GM21381 (cell line): ENCODE data around the gene DYRK2.
"Not testable (repeated sequence)": the region's sequence is repeated elsewhere in the genome, so short reads cannot be mapped to it uniquely, and the experiment has no call there.

Experiments
- ATAC-seq: cut with Tn5 transposase; IDR thresholded peaks from one replicate; pipeline ENCODE4 v1.9.1; 2021; ENCODE audit warnings: mild to moderate bottlenecking, moderate library complexity; ENCODE audit not compliant: unreplicated experiment

Gene DYRK2

DNA sequence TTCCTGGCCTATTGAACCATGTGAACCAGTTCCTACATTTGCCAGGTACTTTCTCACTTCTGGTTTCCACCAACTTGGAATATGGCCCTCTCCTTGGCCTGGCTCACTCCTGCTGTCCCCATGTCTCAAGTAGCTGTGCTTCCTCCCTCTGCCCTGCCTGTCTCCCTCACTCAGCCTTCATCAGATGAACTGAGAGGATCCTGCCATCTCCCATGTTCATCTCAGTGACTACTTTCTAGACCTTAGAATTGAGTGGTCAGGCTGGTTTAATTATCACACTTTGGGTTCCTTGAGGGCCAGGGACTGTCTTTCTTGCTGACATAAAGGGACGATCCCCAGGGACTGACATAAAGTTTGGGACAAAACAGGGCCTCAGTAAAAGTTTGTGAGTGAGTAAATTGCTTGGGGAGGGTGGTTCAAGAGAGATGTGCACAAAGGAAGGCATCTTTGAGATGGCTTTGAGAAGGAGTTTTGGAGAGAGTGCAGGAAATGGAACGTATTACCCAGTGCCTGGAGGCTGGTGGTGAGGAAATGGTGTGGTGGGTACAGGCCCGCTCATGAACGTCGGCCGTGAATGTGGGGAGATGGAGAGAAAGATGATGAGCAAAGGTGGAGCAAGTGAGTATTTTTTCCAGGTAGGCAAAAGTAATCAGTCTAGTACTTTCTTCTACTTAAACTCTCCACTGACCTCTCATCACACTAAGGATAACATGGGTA lies 20.8 kb downstream of the DYRK2 start:
- no peak for ATAC-seq

DNA sequence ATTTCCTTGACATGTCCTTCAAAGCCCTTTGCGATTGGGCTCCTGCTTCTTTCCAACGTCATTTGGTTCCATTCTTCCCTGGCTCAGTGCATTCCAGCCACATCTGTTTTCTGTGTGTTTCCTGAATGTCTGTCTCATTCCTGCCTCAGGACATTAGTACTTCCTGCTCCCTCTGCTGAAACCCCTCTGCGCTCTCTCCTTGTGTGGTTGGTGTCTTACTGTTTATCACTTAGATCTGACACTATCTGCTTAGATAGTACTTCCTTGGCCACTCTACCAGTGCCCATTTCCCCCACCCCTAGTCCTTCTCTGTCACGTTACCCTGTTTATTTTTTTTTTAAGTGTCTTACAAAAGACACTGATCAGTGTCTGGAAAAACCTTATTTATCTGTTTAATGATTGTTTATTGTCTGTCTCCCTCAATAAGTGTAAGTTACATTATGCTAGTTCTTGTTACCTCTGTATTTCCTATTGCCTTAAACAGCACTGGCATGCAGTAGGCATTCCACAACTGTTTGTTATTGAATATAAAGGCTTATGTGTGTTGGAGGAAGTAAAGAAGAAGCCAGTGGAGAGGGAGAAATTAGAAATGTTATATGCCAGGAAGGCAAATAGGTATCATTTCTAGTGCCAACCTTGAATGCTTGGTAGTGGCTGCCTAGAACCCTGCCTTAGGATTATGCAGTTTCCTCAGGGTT lies 21.5 kb downstream of the DYRK2 start:
- ATAC-seq = no peak

GRCh38 chr12:67671419-67671818 lies 22.9 kb downstream of the DYRK2 start:
- no peak for ATAC-seq

DNA sequence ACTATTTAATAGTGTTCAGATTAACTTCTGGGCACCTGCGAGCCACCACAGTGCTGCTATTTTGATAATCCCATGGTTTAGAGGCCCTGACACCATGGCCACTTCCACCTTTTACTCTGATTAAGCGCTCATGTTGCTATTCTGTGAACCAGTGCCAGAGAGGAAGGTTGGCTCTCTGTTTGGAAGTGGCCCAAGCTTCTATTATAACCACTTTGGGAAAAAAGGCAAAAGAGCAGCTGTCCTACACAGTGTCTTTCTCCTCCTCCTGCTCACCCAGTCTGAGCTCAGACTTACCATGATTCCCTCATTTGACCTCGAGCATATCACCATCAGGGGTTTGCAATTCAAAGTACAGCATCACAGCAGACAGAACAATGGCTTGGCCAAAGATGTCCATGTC lies 23.3 kb downstream of the DYRK2 start:
- ATAC-seq = no peak

DNA sequence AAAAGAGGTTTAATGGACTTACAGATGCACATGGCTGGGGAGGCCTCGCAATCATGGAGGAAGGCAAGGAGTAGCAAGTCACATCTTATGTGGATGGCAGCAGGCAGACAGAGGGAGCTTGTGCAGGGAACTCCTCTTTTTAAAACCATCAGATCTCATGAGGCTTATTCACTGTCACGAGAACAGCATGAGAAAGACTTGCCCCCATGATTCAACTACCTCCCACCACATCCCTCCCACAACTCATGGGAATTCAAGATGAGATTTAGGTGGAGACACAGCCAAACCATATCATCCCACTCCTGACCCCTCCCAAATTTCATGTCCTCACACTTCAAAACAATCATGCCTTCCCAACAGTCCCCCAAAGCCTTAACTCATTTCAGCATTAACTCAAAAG lies 24.0 kb downstream of the DYRK2 start:
- not testable (repeated sequence) for ATAC-seq

- ATAC-seq = not testable (repeated sequence)
Measured at GRCh38 chr12:67673509-67673908, 25.0 kb downstream of the DYRK2 start.

DNA sequence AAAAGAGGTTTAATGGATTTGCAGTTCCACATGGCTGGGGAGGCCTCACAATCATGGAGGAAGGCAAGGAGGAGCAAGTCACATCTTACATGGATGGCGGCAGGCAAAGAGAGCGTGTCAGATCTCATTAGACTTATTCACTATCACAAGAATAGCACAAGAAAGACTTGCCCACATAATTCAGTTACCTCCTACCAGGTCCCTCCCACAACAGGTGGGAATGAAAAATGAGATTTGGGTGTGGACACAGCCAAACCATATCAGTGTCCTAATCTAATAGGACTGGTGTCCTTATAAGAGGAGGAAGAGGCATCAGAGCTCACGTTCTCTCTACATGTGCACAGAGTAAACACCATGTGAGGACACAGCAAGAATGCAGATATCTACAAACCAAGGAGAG lies 25.9 kb downstream of the DYRK2 start:
- no peak for ATAC-seq

- ATAC-seq = no peak
Measured at GRCh38 chr12:67676624-67677023, 28.1 kb downstream of the DYRK2 start.

- ATAC-seq = no peak
Measured at GRCh38 chr12:67677166-67677565, 28.6 kb downstream of the DYRK2 start.

DNA sequence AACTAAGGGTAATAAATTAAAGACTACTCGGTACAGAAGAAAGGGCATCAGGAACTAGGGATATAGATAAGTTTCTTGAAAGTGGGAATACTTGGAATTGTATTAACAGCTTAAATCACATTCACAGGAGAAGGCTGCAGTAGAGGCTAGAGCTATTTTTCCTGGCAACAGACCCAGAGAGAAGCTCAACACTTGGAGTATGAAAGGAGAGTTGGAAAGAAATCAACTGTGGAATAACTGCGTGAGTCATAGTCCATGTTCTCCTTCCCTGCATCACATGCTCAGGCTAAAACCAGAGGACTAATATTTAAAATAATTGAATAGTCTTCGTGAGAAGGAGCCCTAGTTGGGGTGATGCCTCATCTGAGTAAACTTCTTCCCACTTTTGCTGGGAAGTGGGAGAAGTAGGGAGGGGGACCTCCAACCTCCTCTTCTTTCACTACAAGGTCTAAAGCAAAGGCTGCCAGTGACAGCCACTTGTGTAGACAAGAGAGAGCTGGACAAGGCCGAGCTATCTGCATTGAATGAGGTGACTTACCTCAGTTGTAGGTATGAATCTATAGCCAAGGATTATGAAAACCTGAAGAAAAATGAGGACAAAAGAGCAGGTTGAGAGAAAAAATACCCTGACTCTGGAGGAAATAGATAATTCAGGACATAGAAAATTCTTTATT lies 32.7 kb downstream of the DYRK2 start:
- no peak for ATAC-seq

GRCh38 chr12:67681941-67682620 lies 33.5 kb downstream of the DYRK2 start:
- no peak for ATAC-seq

GRCh38 chr12:67689385-67689784 lies 40.8 kb downstream of the DYRK2 start:
- ATAC-seq = no peak

- no peak for ATAC-seq
Measured at GRCh38 chr12:67690656-67691055, 42.1 kb downstream of the DYRK2 start.

GRCh38 chr12:67691220-67691619 lies 42.7 kb downstream of the DYRK2 start:
- no peak for ATAC-seq

DNA sequence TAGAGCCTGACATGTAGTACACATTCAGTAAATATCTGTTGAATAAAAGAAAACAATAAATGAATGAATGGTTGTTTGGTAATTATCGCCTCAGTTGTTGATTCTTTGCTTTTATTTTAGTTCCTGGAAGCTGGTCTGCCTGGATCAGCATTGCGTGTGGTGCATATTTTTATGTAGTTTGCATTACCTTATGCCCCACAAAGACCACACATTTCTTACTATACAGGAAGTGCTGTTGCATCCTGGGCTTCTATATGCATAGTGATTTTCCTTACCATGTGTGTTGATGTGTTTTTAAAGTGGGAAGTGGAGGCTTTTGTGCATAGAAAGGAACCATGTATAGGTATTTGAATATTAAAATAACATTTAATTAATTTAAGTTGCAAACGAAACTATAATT lies 43.6 kb downstream of the DYRK2 start:
- ATAC-seq = no peak

- ATAC-seq = peak; percentile 77
Measured at GRCh38 chr12:67692966-67693365, 44.4 kb downstream of the DYRK2 start.

DNA sequence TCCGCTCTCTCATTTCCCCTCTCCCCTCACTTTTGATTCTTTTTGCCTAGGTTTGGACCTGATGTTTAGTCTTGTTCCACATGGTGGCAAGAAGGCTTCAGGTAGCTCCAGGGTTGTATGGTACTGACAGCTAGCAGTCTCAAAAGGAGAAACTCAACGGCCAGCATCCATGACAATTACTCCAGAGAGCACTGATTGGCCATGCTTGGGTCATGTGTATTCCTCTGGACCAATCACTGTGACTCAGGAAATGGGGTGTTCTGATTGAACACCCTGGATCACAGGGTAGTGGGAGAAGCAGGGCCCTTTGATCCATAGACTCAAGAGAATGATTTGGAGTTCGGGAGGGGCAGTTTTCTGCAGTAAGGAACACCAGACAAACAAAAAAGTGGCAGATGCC lies 45.3 kb downstream of the DYRK2 start:
- no peak for ATAC-seq

GRCh38 chr12:67694306-67694900 lies 45.9 kb downstream of the DYRK2 start:
- ATAC-seq = no peak

- ATAC-seq = no peak
Measured at GRCh38 chr12:67695974-67696373, 47.4 kb downstream of the DYRK2 start.

DNA sequence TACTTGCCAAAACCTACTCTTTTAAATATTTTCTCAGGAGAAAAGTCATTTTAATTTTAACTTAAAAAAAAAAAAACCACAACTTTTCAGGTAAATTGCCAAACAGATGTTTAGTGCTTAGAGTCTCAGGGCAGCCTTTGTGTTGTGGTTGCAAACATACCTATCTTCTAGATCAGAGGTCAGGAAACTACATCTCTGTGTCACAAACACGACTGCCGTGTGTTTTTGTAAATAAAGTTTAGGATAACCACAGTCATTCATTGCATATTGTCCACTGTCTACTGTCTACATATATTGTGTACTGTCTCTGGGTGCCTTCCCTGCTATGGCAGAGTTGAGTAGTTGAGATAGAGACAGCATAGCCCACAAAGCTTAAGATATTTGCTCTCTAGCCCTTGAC lies 48.9 kb downstream of the DYRK2 start:
- ATAC-seq = no peak

- no peak for ATAC-seq
Measured at GRCh38 chr12:67697967-67698366, 49.4 kb downstream of the DYRK2 start.
